Glutamatergic neuron (in vitro differentiated cells): ENCODE data around the gene PRCP. TPM values are rescaled to one million over a fixed set of nuclear protein-coding genes. Genes with fewer than 3 reads are reported as not detected.
"Not testable (repeated sequence)": the region's sequence is repeated elsewhere in the genome, so short reads cannot be mapped to it uniquely, and the experiment has no call there.

Source experiments
- DNase-seq: peaks from one replicate; pipeline ENCODE4 v3.0.0; 2022
- H3K27ac Mint-ChIP-seq: one replicate; pipeline ENCODE4 v1.8.0; 2020; ENCODE audit warnings: mild to moderate bottlenecking, mixed read lengths, inconsistent platforms; ENCODE audit not compliant: unreplicated experiment
- H3K27me3 Mint-ChIP-seq: one replicate; pipeline ENCODE4 v1.8.0; 2020; ENCODE audit warnings: mild to moderate bottlenecking, moderate library complexity, mixed read lengths, inconsistent platforms; ENCODE audit not compliant: unreplicated experiment
- H3K36me3 Mint-ChIP-seq: one replicate; pipeline ENCODE4 v1.8.0; 2020; ENCODE audit warnings: mild to moderate bottlenecking, mixed read lengths, inconsistent platforms; ENCODE audit not compliant: unreplicated experiment
- H3K4me1 Mint-ChIP-seq: one replicate; pipeline ENCODE4 v1.8.0; 2020; ENCODE audit warnings: mild to moderate bottlenecking, low read depth, mixed read lengths, inconsistent platforms; ENCODE audit not compliant: unreplicated experiment
- H3K4me3 Mint-ChIP-seq: one replicate; pipeline ENCODE4 v1.8.0; 2020; ENCODE audit warnings: mild to moderate bottlenecking, mixed read lengths, inconsistent platforms; ENCODE audit not compliant: unreplicated experiment
- H3K9me3 Mint-ChIP-seq: one replicate; pipeline ENCODE4 v1.8.0; 2020; ENCODE audit warnings: mild to moderate bottlenecking, moderate library complexity, mixed read lengths, inconsistent platforms; ENCODE audit not compliant: unreplicated experiment
- long read RNA-seq: library from polyadenylated mRNA; unstranded; transcript quantifications from one replicate; pipeline ENCODE4 v2.0.0, GENCODE V29; 2020; ENCODE audit not compliant: unreplicated experiment
- total RNA-seq: library from RNA; stranded (reverse); fragmentation: NEBNext Ultra II Directional; extraction: Animal tissue kit (Norgen Biotek cat#: 25700); gene quantifications from one replicate; pipeline ENCODE4 v1.2.1, GENCODE V29; 2021; ENCODE audit not compliant: unreplicated experiment
- TF ChIP-seq, protein P1 (sequence below): fragments of 200-600 bp; sonication (generic); IDR thresholded peaks from one replicate; pipeline ENCODE4 v1.5.0; 2021; ENCODE audit not compliant: partially characterized antibody, unreplicated experiment

The PRCP gene
- 12.3 TPM for total RNA-seq
- long read RNA-seq, transcript PRCP-201 (9 exons, 3,090 nt), result major isoform, 10 of 13 reads
- long read RNA-seq, partial matches to known transcripts, result 1 of 13 reads
- long read RNA-seq, other reads (novel, unspliced or antisense), result 2 of 13 reads

DNA sequence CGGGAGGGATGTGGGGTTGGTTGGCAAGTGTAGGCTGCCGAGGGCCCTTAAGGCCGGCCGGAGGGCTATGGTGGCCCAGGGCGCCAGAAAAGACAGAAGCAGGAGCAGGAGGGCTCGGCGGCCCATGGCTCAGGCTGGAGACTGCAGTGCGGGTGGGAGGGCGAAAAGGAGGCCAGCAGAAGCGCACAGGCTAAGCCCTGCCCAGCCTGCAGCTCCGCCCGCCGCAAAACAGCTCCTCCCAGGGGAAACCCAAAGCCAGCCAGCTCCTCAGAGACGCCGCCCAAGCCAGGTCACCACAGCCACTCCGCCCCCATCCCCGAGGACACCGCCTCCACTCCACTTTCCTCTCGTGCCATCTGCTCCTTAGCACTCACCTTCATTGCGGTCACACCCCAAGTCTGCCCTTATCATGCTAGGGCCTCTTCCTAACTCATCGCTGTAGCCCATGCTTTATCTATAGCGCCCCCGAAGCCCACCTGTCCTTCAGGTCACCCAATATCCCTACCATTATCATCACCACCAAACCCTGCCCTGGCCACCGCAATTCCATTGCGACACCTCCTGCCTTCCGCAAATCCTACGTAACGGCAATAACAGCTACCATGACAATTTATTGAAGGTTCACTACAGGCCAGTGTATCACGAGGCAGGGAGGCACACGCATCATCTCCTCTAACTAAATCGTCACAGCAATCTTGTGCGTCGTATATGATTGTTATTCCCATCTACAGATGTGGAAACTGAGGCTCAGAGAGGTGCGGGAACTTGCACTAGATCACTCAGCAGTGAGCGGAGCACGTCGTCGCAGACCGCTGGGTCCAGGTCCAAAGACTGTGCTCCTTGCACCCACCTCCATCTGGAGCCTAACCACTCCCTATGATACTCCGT, at the start of gene PRCP:
Gene PRCP, minus strand, starts transcription at position 154 of the 888 bp plus-strand sequence. Its CDS starts 28 bp downstream, at position 126.
- H3K27me3 Mint-ChIP-seq, result peaks cover 2% of the 10 kb centered on the region
- DNase-seq, result peak; percentile 85
- peak within 1 kb of the TSS; percentile 83 for H3K27ac Mint-ChIP-seq
- TF ChIP-seq, protein P1, sequence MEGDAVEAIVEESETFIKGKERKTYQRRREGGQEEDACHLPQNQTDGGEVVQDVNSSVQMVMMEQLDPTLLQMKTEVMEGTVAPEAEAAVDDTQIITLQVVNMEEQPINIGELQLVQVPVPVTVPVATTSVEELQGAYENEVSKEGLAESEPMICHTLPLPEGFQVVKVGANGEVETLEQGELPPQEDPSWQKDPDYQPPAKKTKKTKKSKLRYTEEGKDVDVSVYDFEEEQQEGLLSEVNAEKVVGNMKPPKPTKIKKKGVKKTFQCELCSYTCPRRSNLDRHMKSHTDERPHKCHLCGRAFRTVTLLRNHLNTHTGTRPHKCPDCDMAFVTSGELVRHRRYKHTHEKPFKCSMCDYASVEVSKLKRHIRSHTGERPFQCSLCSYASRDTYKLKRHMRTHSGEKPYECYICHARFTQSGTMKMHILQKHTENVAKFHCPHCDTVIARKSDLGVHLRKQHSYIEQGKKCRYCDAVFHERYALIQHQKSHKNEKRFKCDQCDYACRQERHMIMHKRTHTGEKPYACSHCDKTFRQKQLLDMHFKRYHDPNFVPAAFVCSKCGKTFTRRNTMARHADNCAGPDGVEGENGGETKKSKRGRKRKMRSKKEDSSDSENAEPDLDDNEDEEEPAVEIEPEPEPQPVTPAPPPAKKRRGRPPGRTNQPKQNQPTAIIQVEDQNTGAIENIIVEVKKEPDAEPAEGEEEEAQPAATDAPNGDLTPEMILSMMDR, result no peak
- no peaks in the 10 kb centered on the region for H3K36me3 Mint-ChIP-seq
- H3K4me3 Mint-ChIP-seq, result peak within 1 kb of the TSS; percentile 98
- H3K4me1 Mint-ChIP-seq, result peaks cover 10% of the 10 kb centered on the region
- peaks cover 6% of the 10 kb centered on the region for H3K9me3 Mint-ChIP-seq

DNA sequence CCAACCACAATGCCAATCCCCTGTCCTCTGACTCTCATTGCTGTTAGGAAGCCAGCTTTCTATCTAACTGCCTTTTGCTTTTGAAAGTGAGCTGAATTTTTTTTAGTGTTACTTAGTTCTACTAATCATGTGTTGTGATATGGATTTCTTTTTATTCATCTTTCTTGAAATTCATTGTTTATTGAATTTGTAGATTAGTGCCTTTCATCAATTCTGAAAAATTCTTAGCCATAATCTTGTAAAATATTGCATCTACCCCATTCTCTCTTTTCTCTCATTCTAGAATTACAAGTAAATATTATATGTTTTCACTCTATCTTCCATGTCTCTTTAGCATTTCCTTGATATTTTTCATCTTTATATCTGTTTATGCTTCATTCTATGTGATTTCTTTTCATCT, 49.1 kb upstream of the PRCP start:
- H3K27ac Mint-ChIP-seq, result no peak overlapping the region
- H3K27me3 Mint-ChIP-seq, result no peaks in the 10 kb centered on the region
- peaks cover 5% of the 10 kb centered on the region for H3K4me1 Mint-ChIP-seq
- H3K9me3 Mint-ChIP-seq, result peaks cover 3% of the 10 kb centered on the region
- TF ChIP-seq, protein P1, result no peak
- no peak for DNase-seq
- H3K4me3 Mint-ChIP-seq, result no peak overlapping the region
- no peaks in the 10 kb centered on the region for H3K36me3 Mint-ChIP-seq

DNA sequence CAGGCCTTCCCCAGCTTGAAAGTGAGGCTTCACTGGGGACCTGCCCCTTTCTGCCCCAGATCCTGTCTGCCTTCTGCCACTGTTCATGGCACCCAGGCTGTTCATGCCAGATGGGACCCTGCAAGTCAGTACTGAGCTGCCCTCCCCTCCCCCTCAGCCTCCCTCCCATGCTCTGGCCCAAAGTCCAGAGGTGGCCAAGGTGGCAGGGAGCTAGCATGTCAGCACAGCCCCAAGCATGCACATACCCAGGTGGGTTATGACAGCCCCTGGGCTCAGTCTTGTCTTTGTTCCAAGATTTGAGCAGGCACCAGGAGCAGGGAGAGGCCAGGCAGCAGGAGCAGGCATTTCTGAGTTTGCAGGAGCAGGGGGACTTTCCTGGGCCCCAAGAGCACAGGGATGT, 45.5 kb upstream of the PRCP start:
- TF ChIP-seq, protein P1, result no peak
- Mint-ChIP-seq H3K27ac (no peak overlapping the region), H3K4me1 (peaks cover 5% of the 10 kb centered on the region), H3K9me3 (peaks cover 7% of the 10 kb centered on the region), H3K4me3 (no peak overlapping the region), H3K36me3 (peaks cover 9% of the 10 kb centered on the region), H3K27me3 (no peaks in the 10 kb centered on the region)
- DNase-seq, result no peak

DNA sequence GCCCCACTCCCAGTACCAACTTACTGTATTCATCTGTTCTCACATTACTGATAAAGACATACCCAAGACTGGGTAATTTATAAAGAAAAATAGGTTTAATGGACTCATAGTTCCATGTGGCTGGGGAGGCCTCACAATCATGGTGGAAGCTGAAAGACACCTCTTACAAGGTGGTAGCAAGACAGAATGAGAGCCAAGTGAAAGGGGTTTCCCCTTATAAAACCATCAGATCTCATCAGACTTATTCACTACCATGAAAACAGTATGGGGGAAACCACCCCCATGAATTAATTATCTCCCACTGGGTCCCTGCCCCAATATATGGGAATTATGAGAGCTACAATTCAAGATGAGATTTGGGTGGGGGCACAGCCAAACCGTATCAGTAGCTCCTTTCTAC, 44.8 kb upstream of the PRCP start:
- H3K36me3 Mint-ChIP-seq, H3K4me1 Mint-ChIP-seq, H3K27me3 Mint-ChIP-seq, H3K27ac Mint-ChIP-seq, H3K4me3 Mint-ChIP-seq, DNase-seq, H3K9me3 Mint-ChIP-seq: not testable (repeated sequence)

DNA sequence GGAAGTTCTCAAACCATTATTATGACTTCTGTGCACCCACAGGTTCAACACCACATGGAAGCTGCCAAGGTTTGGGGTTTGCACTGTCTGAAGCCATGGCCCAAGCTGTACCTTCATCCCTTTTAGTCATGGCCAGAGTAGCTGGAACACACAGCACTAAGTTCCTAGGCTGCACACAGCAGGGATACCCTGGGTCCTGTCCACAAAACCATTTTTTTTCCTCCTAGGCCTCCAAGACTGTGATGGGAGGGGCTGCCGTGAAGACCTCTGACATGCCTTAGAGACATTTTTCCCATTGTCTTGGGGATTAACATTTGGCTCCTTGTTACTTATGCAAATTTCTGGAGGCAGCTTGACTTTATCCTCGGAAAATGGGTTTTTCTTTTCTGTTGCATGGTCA, 44.0 kb upstream of the PRCP start:
- Mint-ChIP-seq H3K36me3 (peaks cover 9% of the 10 kb centered on the region), H3K27ac (no peak overlapping the region), H3K27me3 (no peaks in the 10 kb centered on the region), H3K4me1 (peaks cover 5% of the 10 kb centered on the region), H3K4me3 (no peak overlapping the region), H3K9me3 (peaks cover 9% of the 10 kb centered on the region)
- no peak for DNase-seq
- TF ChIP-seq, protein P1, result no peak

DNA sequence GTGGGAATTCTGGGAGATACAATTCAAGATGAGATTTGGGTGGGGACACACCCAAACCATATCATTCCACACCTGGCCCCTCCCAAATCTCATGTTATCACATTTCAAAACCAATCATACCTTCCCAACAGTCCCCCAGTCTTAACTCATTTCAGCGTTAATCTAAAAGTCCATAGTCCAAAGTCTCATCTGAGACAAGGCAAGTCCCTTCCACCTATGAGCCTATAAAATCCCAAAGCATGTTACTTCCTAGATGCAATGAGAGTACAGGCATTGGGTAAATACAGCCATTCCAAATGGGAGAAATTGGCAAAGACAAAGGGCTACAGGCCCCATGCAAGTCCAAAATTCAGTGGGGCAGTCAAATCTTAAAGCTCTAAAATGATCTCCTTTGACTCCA, 43.2 kb upstream of the PRCP start:
- H3K4me1 Mint-ChIP-seq, DNase-seq, H3K36me3 Mint-ChIP-seq, H3K27me3 Mint-ChIP-seq, H3K4me3 Mint-ChIP-seq, H3K9me3 Mint-ChIP-seq, H3K27ac Mint-ChIP-seq: not testable (repeated sequence)
